ENCODE results near the gene BFSP2.

DNA sequence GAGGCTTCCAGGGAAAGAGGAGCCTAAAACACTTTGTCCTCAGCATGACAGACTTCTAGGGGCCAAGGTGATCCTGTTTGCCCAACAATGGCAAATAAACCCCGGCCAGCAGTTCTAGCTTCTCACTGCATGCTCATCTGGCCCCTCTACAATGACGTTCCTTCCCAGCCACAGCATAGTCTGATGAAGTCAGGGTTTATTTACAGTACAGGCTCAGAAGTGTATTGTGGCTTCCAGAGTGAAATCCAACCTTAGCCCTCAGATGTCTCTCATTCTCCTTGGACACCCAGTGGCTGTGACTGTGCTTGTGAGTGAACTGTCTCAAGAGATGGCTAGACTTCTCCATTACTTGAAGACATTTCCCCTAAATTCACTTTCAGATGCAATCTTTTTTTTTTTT, 40.8 kb downstream of the BFSP2 start:
- TF ChIP-seq, protein P1, sequence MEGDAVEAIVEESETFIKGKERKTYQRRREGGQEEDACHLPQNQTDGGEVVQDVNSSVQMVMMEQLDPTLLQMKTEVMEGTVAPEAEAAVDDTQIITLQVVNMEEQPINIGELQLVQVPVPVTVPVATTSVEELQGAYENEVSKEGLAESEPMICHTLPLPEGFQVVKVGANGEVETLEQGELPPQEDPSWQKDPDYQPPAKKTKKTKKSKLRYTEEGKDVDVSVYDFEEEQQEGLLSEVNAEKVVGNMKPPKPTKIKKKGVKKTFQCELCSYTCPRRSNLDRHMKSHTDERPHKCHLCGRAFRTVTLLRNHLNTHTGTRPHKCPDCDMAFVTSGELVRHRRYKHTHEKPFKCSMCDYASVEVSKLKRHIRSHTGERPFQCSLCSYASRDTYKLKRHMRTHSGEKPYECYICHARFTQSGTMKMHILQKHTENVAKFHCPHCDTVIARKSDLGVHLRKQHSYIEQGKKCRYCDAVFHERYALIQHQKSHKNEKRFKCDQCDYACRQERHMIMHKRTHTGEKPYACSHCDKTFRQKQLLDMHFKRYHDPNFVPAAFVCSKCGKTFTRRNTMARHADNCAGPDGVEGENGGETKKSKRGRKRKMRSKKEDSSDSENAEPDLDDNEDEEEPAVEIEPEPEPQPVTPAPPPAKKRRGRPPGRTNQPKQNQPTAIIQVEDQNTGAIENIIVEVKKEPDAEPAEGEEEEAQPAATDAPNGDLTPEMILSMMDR (conservative IDR thresholded peaks at IDR 0.05), result no peak
- no peak for TF ChIP-seq ZFX (IDR thresholded peaks at IDR 0.05)
